GM18499 (cell line): ENCODE results near the gene FAF1.
A peak's percentile ranks its signal among the peaks of the same experiment; 100 is the strongest.
"Not testable (repeated sequence)": the region's sequence is repeated elsewhere in the genome, so short reads cannot be mapped to it uniquely, and the experiment has no call there.

Source experiments
- ATAC-seq: cut with Tn5 transposase; IDR thresholded peaks from one replicate; pipeline ENCODE4 v1.9.1; 2021; ENCODE audit warnings: moderate number of reproducible peaks; ENCODE audit not compliant: insufficient read depth, unreplicated experiment

The FAF1 gene

GRCh38 chr1:50959913-50960844 is at the start of gene FAF1:
FAF1 (minus strand) TSS chr1:50960267; CDS start chr1:50959811, 456 bp downstream.
- peak; percentile 74 for ATAC-seq

GRCh38 chr1:51009381-51009780 is 49.3 kb upstream of the FAF1 start:
- no peak for ATAC-seq

DNA sequence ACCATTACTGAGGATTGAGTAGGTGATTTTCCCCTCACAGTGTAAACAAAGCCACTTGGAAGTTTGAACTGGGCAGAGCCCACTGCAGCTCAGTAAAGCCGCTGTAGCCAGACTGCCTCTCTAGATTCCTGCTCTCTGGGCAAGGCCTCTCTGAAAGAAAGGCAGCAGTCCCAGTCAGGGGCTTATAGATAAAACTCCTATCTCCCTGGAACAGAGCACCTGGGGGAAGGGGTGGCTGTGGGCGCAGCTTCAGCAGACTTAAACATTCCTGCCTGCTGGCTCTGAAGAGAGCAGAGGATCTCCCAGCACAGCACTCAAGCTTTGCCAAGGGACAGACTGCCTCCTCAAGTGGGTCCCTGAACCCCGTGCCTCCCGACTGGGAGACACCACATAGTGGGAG is 45.5 kb upstream of the FAF1 start:
- ATAC-seq: not testable (repeated sequence)

DNA sequence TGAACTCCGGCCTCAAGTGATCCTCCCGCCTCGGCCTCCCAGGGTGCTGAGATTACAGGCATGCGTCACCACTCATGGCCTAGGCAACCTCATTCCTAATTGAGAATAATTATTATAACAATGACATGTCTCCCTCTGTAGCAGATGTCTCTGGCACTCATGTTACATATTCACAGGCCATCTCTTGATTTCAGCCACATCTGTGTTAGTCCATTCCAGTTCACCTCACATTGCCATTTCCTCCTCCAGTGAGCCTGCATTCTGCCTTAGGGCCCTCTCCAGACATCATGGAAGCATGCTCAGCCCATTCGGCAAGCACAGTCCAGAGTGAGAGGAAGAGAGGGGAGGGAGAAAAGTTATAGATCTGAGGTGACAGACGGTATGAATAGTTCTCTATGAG is 42.4 kb upstream of the FAF1 start:
- no peak for ATAC-seq

DNA sequence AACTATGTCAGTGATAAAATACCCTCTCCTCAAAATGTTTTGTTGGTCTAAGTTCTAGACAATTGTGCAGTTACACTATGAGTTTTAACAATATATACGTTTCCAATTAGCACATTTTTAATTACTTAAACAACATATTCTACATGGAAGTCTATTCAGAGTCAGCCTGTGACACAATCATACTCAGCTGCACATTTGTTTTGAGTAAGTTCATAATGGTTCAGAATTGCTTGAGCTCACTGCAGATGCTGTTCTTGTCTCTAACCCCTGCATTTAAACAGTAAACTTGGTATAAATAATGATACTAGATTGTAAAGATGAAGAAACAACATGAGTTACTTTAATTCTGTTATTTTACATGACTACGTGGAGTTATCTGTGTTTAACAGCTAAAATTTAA is 40.6 kb upstream of the FAF1 start:
- no peak for ATAC-seq

- peak; percentile 46 for ATAC-seq
These were observed 40.1 kb upstream of the FAF1 start for GRCh38 chr1:51000160-51000559.

- not testable (repeated sequence) for ATAC-seq
These were observed 39.3 kb upstream of the FAF1 start for GRCh38 chr1:50999375-50999774.

DNA sequence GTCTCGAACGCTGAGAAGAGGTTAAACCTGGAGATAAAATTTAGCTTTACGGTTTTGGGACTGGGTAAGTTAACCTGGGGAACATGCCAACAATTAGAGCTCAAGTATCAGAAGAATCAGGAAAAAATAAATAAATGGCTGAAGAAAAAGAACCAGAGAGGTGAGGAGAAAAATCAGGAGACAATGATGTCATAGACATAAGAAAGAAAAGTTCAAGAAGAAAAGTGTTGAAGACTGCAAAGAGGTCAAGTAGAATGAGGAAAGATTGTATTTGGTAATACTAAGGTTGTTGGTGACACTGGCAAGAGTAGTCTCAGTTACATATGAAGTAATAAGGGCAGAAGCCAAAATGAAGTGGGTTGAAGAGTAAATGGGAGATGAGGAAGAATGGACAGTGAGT is 36.0 kb upstream of the FAF1 start:
- ATAC-seq: no peak

DNA sequence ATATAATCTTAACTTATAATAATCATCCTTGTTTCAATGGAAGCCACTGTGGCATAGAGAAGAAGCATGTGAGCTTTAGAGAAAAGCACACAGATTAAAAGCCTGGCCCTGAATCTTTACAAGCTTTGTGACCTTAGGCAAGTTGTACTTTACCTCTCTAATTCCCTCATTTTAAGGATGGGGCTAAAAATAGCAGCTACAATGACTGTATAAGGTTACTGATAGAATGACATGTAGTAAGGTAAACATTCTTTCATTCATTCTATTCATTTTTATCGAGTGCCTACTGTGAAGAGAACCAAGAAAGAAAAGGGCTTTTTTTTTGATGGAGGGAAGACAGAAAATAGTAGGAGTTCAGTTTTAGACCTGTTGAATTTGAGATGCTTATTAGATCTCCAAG is 35.6 kb upstream of the FAF1 start:
- ATAC-seq: no peak

- ATAC-seq: no peak
These were observed 34.9 kb upstream of the FAF1 start for GRCh38 chr1:50994997-50995396.

- ATAC-seq: no peak
These were observed 33.6 kb upstream of the FAF1 start for GRCh38 chr1:50993645-50994044.

DNA sequence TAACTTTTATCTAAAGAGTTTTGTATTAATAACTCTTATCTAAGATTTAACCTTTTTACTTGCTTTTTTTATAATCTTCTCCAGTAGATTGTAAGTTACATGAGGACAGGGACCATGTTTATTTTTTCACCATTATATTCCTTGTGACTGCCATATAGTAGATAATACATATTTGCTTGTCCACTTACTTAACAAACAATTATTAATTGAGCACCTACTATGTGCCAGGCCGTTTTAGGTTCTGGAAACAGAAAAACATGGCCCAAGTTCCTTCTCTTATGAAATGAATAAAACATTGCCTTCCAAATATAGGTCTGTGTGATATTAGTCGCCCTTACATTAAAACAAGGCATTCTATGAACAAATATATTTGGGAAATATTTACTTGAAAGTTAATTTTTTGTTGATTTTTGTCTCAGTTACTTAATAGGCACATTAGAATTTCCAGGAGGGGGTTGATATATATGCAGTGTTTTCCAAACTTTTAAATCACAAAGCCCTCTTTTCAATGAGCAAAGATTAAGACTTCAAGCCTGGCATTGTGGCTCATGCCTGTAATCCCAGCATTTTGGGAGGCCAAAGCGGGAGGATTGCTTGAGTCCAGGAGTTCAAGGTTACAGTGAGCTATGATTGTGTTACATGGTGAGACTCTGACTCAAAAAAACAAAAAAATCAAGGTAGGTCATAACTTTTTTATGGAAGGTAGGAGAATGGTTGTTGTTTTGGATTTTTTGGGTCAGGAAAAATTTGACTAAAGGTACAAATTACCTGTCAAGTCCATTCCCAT is 32.7 kb upstream of the FAF1 start:
- ATAC-seq: no peak

- no peak for ATAC-seq
These were observed 29.6 kb upstream of the FAF1 start for GRCh38 chr1:50989694-50990093.

GRCh38 chr1:50986653-50987052 is 26.6 kb upstream of the FAF1 start:
- no peak for ATAC-seq

DNA sequence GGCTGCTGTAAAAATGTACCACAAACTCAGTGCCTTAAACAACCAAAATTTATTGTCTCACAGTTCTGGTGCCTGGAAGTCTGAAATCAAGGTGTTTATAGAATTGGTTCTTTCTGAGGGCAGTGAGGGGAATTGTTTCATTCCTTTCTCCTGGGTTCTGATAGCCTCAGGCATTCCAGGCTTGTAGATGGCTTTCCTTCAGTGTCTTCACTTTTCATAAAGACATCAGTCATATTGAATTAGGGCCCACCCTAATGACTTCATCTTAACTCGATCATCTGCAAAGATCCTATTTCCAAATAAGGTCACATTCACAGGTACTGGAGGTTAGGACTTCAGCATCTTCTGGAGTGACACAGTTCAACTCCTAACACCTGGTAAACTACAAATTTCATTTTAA is 25.0 kb upstream of the FAF1 start:
- ATAC-seq: no peak

DNA sequence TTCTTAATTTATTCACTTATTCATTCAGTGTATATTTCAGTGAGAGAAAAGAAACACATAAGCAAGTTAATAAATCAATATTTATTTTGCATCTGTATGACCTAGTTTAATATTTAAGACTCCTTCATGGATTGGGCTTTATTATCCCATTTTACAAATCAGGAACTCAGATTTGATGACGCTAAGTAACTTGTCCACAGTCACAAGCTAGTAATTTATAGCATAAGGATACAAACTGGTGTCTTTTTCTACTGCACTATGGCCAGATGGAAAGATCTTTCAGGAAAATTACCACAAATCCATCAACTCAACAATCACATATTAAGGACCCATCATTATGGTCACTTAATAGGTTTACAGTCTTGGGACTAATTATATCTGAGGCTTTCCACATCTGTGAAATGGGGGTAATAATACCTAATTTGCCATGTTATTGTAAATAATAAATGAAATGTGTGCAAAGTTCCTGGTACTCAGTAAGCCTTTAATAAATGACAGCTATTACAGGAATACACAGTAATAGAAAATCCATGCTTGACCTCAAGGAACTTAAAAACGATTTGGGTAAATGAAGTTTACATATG is 23.2 kb upstream of the FAF1 start:
- ATAC-seq: no peak

- ATAC-seq: no peak
These were observed 22.5 kb upstream of the FAF1 start for GRCh38 chr1:50982611-50983010.

- ATAC-seq: no peak
These were observed 21.7 kb upstream of the FAF1 start for GRCh38 chr1:50981741-50982140.

- ATAC-seq: no peak
These were observed 20.4 kb upstream of the FAF1 start for GRCh38 chr1:50980505-50980904.

DNA sequence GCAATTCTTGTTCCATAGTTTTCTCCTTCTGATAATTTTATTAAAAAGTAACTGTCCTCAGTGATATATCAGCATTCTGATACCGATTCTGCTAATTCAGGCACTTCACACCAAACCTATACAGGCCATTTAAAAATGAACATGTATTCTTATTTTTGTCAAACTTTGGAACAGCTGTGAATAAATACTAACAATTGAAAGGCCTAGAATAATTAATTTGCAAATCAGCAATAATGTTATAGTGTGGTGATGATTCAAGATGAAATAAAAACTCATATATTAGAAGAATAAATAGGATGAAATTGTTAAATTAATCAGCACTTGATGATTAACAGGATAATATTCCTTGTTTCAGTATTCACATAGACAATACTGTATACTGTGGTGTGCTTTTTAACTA is 19.9 kb upstream of the FAF1 start:
- ATAC-seq: no peak
